IMR-90 (cell line): ENCODE data around the gene NKX1-1. TPM values are rescaled to one million over a fixed set of nuclear protein-coding genes. Genes with fewer than 3 reads are reported as not detected.

ENCODE experiments used
- ATAC-seq: fragments of 200-7000 bp; cut with Tn5 transposase; 2 replicates; pipeline ENCODE4 v1.9.1; 2020; ENCODE audit warnings: low read depth, mild to moderate bottlenecking, moderate library complexity
- BruUV-seq: library from RNA; stranded (reverse); fragments of 400-500 nt; replicated peaks from 2 replicates; lab custom pipeline; 2021; lab: Mats Ljungman, UMichigan
- CTCF ChIA-PET: fragments of 300-600 bp; formaldehyde crosslinking; extraction: SDS; loops from one replicate; lab custom pipeline; 2021; ENCODE audit warnings: antibody characterized with exemption; lab: Yijun Ruan, JAX
- POLR2A ChIA-PET: fragments of 300-600 bp; sonication (Branson Sonifier 250); formaldehyde crosslinking; loops from one replicate; lab custom pipeline; 2022; ENCODE audit warnings: antibody characterized with exemption; ENCODE audit not compliant: unreplicated experiment; lab: Charles Lee
- DNase-seq: peaks from one replicate; pipeline ENCODE4 v3.0.0; 2013
- H2AFZ ChIP-seq: replicated peaks from 2 replicates; pipeline ENCODE3; 2013; ENCODE audit warnings: low read length, mild to moderate bottlenecking; ENCODE audit not compliant: poor library complexity
- H2AK5ac ChIP-seq: 2 replicates; pipeline ENCODE4 v1.6.1; 2013; ENCODE audit warnings: low read depth, low read length, inconsistent platforms
- H2AK9ac ChIP-seq: replicated peaks from 2 replicates; pipeline ENCODE3; 2013; ENCODE audit warnings: mild to moderate bottlenecking, low read depth, low read length, moderate library complexity; ENCODE audit not compliant: poor library complexity
- H2BK120ac ChIP-seq: 2 replicates; pipeline ENCODE4 v1.6.1; 2013; ENCODE audit warnings: low read depth, low read length, inconsistent platforms
- H2BK15ac ChIP-seq: 3 replicates; pipeline ENCODE4 v1.6.1; 2013; ENCODE audit warnings: low read depth, low read length, inconsistent platforms
- H2BK20ac ChIP-seq: 2 replicates; pipeline ENCODE4 v1.6.1; 2013; ENCODE audit warnings: low read depth, mild to moderate bottlenecking, inconsistent platforms, low read length, moderate library complexity
- H2BK5ac ChIP-seq: 2 replicates; pipeline ENCODE4 v1.6.1; 2013; ENCODE audit warnings: mild to moderate bottlenecking, low read depth, low read length, inconsistent platforms; ENCODE audit not compliant: poor library complexity, severe bottlenecking
- H3K14ac ChIP-seq: replicated peaks from 2 replicates; pipeline ENCODE4 v1.6.1; 2013; ENCODE audit warnings: low read depth, low read length, inconsistent platforms
- H3K18ac ChIP-seq: 2 replicates; pipeline ENCODE4 v1.6.1; 2013; ENCODE audit warnings: low read depth, low read length, control low read depth
- H3K23ac ChIP-seq: 2 replicates; pipeline ENCODE4 v1.6.1; 2013; ENCODE audit warnings: low read depth, low read length, inconsistent platforms
- H3K27ac ChIP-seq: 2 replicates; pipeline ENCODE4 v1.5.1; 2013; ENCODE audit warnings: mild to moderate bottlenecking, control low read depth, low read length; ENCODE audit not compliant: insufficient read depth
- H3K27me3 ChIP-seq: 2 replicates; pipeline ENCODE4 v1.6.1; 2013; ENCODE audit warnings: low read length; ENCODE audit not compliant: control insufficient read depth, insufficient read depth
- H3K36me3 ChIP-seq: 2 replicates; pipeline ENCODE4 v1.6.1; 2013; ENCODE audit warnings: low read length, mixed read lengths; ENCODE audit not compliant: control insufficient read depth, insufficient read depth
- H3K4ac ChIP-seq: 2 replicates; pipeline ENCODE4 v1.6.1; 2013; ENCODE audit warnings: low read depth, low read length, inconsistent platforms
- H3K4me1 ChIP-seq: 2 replicates; pipeline ENCODE4 v1.6.1; 2013; ENCODE audit warnings: low read length, mixed read lengths; ENCODE audit not compliant: control insufficient read depth, insufficient read depth
- H3K4me2 ChIP-seq: 2 replicates; pipeline ENCODE4 v1.6.1; 2013; ENCODE audit warnings: low read depth, mild to moderate bottlenecking, control low read depth, low read length, moderate library complexity
- H3K4me3 ChIP-seq: 2 replicates; pipeline ENCODE4 v1.5.1; 2013; ENCODE audit warnings: low read depth, mild to moderate bottlenecking, control low read depth, low read length, moderate library complexity; ENCODE audit not compliant: insufficient read depth
- H3K56ac ChIP-seq: 2 replicates; pipeline ENCODE4 v1.6.1; 2013; ENCODE audit warnings: low read length, inconsistent platforms; ENCODE audit not compliant: insufficient read depth; ENCODE audit errors: extremely low read depth
- H3K79me1 ChIP-seq, 2 experiments: 2 replicates each; pipeline ENCODE4 v1.6.1; 2013; ENCODE audit warnings: low read length in 2 of 2, inconsistent platforms in 1 of 2, low read depth in 1 of 2
- H3K9ac ChIP-seq: 2 replicates; pipeline ENCODE4 v1.6.1; 2013; ENCODE audit warnings: low read depth, low read length, control low read depth
- H3K9me1 ChIP-seq: 2 replicates; pipeline ENCODE4 v1.6.1; 2013; ENCODE audit warnings: low read length, inconsistent platforms; ENCODE audit not compliant: insufficient read depth
- H3K9me3 ChIP-seq: 2 replicates; pipeline ENCODE4 v1.6.1; 2013; ENCODE audit warnings: low read length; ENCODE audit not compliant: control insufficient read depth, insufficient read depth
- H4K20me1 ChIP-seq: 2 replicates; pipeline ENCODE4 v1.6.1; 2013; ENCODE audit warnings: low read length, inconsistent platforms; ENCODE audit not compliant: insufficient read depth
- H4K5ac ChIP-seq: 2 replicates; pipeline ENCODE4 v1.6.1; 2013; ENCODE audit warnings: mild to moderate bottlenecking, low read depth, low read length, control low read depth
- H4K8ac ChIP-seq, 2 experiments: 2 replicates each; pipeline ENCODE4 v1.6.1; 2013; ENCODE audit warnings: low read depth in 2 of 2, low read length in 2 of 2, control low read depth in 1 of 2, inconsistent platforms in 1 of 2
- H4K91ac ChIP-seq: 2 replicates; pipeline ENCODE4 v1.6.1; 2013; ENCODE audit warnings: low read depth, low read length, inconsistent platforms; ENCODE audit not compliant: insufficient read depth
- BHLHE40 ChIP-seq: fragments of 150-350 bp; IDR thresholded peaks from 2 replicates; pipeline ENCODE4 v1.6.1; 2016; ENCODE audit warnings: mild to moderate bottlenecking, low read depth, low read length
- CEBPB ChIP-seq: IDR thresholded peaks from 2 replicates; pipeline ENCODE4 v1.6.1; 2012; ENCODE audit warnings: low read depth, low read length, improper control_type of control experiment
- CHD1 ChIP-seq: IDR thresholded peaks from 2 replicates; pipeline ENCODE4 v1.6.1; 2012; ENCODE audit warnings: low read depth, low read length, improper control_type of control experiment
- CTCF ChIP-seq: conservative IDR thresholded peaks from 2 replicates; pipeline ENCODE4 v1.5.1; 2012; ENCODE audit warnings: mild to moderate bottlenecking, low read depth, low read length, improper control_type of control experiment
- FOS ChIP-seq: fragments of 150-350 bp; IDR thresholded peaks from 2 replicates; pipeline ENCODE4 v1.6.1; 2016; ENCODE audit warnings: low read depth, low read length
- MAFK ChIP-seq: IDR thresholded peaks from 2 replicates; pipeline ENCODE4 v1.6.1; 2012; ENCODE audit warnings: low read depth, low read length, improper control_type of control experiment
- MAZ ChIP-seq: IDR thresholded peaks from 2 replicates; pipeline ENCODE4 v1.6.1; 2012; ENCODE audit warnings: low read depth, mild to moderate bottlenecking, low read length, improper control_type of control experiment, moderate library complexity, borderline replicate concordance
- MXI1 ChIP-seq: IDR thresholded peaks from 2 replicates; pipeline ENCODE4 v1.6.1; 2012; ENCODE audit warnings: low read depth, mild to moderate bottlenecking, low read length, moderate library complexity, borderline replicate concordance
- NFE2L2 ChIP-seq: fragments of 150-350 bp; IDR thresholded peaks from 2 replicates; pipeline ENCODE4 v1.6.1; 2016; ENCODE audit warnings: low read depth, mild to moderate bottlenecking, low read length
- POLR2A ChIP-seq: IDR thresholded peaks from 2 replicates; pipeline ENCODE4 v1.6.1; 2012; ENCODE audit warnings: mild to moderate bottlenecking, low read depth, low read length
- RAD21 ChIP-seq: IDR thresholded peaks from 2 replicates; pipeline ENCODE4 v1.6.1; 2012; ENCODE audit warnings: low read length, improper control_type of control experiment
- RCOR1 ChIP-seq: IDR thresholded peaks from 2 replicates; pipeline ENCODE4 v1.6.1; 2012; ENCODE audit warnings: mild to moderate bottlenecking, low read length, improper control_type of control experiment; ENCODE audit not compliant: insufficient replicate concordance
- RFX5 ChIP-seq: IDR thresholded peaks from 2 replicates; pipeline ENCODE4 v1.8.0; 2012; ENCODE audit warnings: low read depth, mild to moderate bottlenecking, low read length, moderate library complexity
- WGBS, 2 experiments: methylation state at CpG; one replicate each; pipeline versions ENCODE4 v1.1.5 to v1.1.7; 2013; ENCODE audit warnings: missing lambda C conversion rate in 2 of 2; ENCODE audit not compliant: insufficient read length in 1 of 2; ENCODE audit errors: extremely low coverage in 2 of 2; 5-methylcytosine and 5-hydroxymethylcytosine counted together
- dilution Hi-C: fragments of 300-500 bp; cut with HindIII; formaldehyde crosslinking; loops from one replicate; pipeline ENCODE4 v1.14.3; 2018; ENCODE audit warnings: low sequenced_read_pairs; ENCODE audit not compliant: unreplicated experiment
- in situ Hi-C: fragments of 300-500 bp; cut with MboI; formaldehyde crosslinking; loops from 3 replicates; pipeline ENCODE4 v1.14.3; 2019; ENCODE audit warnings: low sequenced_read_pairs, inconsistent platforms, mixed read lengths
- intact Hi-C: fragments of 100-400 bp; cut with micrococcal nuclease; formaldehyde crosslinking; loops from 2 replicates; pipeline ENCODE4 v1.10.0; 2022
- polyA plus RNA-seq, 3 experiments: library from polyadenylated mRNA; depleted of rRNA; stranded (reverse); fragments of >200 nt; gene quantifications; 2 replicates each; pipeline ENCODE4 v1.2.3, GENCODE V29; 2012; ENCODE audit warnings: low replicate concordance in 1 of 3
- total RNA-seq: library from RNA; depleted of rRNA; stranded (reverse); fragments of >200 nt; gene quantifications from 2 replicates; pipeline ENCODE4 v1.2.3, GENCODE V29; 2012
- TF ChIP-seq, protein P1 (sequence below): fragments of 150-350 bp; IDR thresholded peaks from 2 replicates; pipeline ENCODE4 v1.6.1; 2017; ENCODE audit warnings: mild to moderate bottlenecking, antibody characterized with exemption, low read length, low read depth
- TF ChIP-seq, protein P2 (sequence below): fragments of 150-350 bp; IDR thresholded peaks from 2 replicates; pipeline ENCODE4 v1.6.1; 2016; ENCODE audit warnings: low read depth, mild to moderate bottlenecking, low read length, moderate library complexity, borderline replicate concordance

Gene NKX1-1
- total and polyA plus RNA-seq, 2 of the 4 experiments (the other 2 are of a cell fraction): not detected

DNA sequence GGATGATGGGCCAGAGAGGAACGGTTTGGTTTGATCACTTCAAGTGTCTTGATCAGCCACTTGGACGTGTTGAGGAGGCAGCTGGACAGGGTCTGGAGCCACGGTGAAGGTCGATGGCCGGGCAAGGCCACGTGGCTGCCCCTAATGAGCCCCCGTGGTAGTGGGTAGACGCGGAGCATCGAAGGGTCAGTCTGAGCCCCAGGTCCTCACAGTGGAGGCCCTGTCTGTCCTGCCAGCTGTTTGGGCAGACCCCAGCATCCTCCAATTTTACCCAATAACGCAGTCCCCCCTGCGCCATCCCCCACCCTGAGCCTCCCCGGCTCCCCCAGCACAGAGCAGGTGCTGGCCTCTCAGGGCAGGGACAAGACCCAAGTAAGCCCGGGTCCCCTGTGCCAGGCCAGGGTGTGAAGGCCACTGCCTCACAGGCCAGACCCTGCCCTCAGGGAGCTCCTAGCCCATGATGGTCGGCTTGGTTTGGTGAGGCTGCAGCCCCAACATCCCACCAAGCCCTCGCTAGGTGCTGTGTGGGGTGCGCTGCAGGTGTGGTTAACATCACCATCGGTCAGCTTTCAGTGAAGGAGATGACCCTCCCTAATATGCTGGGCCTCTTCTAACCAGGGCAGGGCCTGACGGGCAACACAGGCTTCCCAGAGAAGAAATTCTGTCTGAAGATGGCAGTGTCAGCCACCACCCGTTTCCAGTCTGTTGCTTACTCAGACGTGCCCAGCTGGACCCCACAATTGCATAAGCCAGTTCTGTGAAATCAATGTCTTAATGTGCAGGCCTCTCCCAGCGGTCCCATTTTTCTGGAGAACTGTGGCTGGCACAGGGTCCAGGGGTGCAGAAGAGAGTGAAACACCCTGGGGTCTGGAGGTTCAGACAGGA is 40.5 kb upstream of the NKX1-1 start:
- Histone ChIP-seq H3K4ac (no peak overlapping the region), H3K79me1 (no peaks in the 10 kb centered on the region), H3K27ac (no peak overlapping the region), H3K18ac (no peak overlapping the region), H3K14ac (no peak overlapping the region), H3K9ac (no peak overlapping the region), H2BK5ac (no peak overlapping the region), H3K9me1 (no peaks in the 10 kb centered on the region), H3K23ac (no peak overlapping the region), H4K8ac (no peak overlapping the region), H3K36me3 (no peaks in the 10 kb centered on the region), H2BK120ac (no peak overlapping the region), H2BK20ac (no peak overlapping the region), H3K4me3 (no peak overlapping the region), H3K9me3 (peaks cover 2% of the 10 kb centered on the region; the same call in 1 of the 2 replicates), H4K5ac (no peak overlapping the region), H4K91ac (no peak overlapping the region), H2BK15ac (no peak overlapping the region), H3K56ac (no peak overlapping the region), H4K20me1 (no peaks in the 10 kb centered on the region), H2AK9ac (no peak overlapping the region), H3K27me3 (peaks cover 3% of the 10 kb centered on the region; the same call in 1 of the 2 replicates), H3K4me1 (no peaks in the 10 kb centered on the region), H3K4me2 (no peak overlapping the region), H2AFZ (no peak overlapping the region), H2AK5ac (no peak overlapping the region)
- dilution Hi-C loops (no loop called here), in situ Hi-C loops (no loop called here), intact Hi-C loops (no loop called here)
- no peak for DNase-seq
- WGBS, 2 experiments: 70% methylated on average over 8 of the region's 22 CpGs; no CpG with 5 or more reads in 1 of the 2 experiments
- ChIA-PET CTCF (interaction anchor here (0.6 kb wide), 1 partner anchor 27 kb away, joined by 3 read pairs; no protein-coding TSS in a partner anchor), POLR2A (no interaction called here)
- no peak for ATAC-seq
- no TSS peak for BruUV-seq
- TF ChIP-seq MXI1 (no peak), BHLHE40 (no peak), FOS (no peak), MAFK (no peak), CEBPB (no peak), RFX5 (no peak), RCOR1 (no peak), POLR2A (no peak), RAD21 (no peak), NFE2L2 (no peak), MAZ (no peak), CTCF (no peak), CHD1 (no peak)
- TF ChIP-seq, protein P1, sequence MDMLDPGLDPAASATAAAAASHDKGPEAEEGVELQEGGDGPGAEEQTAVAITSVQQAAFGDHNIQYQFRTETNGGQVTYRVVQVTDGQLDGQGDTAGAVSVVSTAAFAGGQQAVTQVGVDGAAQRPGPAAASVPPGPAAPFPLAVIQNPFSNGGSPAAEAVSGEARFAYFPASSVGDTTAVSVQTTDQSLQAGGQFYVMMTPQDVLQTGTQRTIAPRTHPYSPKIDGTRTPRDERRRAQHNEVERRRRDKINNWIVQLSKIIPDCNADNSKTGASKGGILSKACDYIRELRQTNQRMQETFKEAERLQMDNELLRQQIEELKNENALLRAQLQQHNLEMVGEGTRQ: no peak
- TF ChIP-seq, protein P2, sequence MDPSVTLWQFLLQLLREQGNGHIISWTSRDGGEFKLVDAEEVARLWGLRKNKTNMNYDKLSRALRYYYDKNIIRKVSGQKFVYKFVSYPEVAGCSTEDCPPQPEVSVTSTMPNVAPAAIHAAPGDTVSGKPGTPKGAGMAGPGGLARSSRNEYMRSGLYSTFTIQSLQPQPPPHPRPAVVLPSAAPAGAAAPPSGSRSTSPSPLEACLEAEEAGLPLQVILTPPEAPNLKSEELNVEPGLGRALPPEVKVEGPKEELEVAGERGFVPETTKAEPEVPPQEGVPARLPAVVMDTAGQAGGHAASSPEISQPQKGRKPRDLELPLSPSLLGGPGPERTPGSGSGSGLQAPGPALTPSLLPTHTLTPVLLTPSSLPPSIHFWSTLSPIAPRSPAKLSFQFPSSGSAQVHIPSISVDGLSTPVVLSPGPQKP: no peak
